ENCODE results near the gene PIK3R5.

PIK3R5 gene

DNA sequence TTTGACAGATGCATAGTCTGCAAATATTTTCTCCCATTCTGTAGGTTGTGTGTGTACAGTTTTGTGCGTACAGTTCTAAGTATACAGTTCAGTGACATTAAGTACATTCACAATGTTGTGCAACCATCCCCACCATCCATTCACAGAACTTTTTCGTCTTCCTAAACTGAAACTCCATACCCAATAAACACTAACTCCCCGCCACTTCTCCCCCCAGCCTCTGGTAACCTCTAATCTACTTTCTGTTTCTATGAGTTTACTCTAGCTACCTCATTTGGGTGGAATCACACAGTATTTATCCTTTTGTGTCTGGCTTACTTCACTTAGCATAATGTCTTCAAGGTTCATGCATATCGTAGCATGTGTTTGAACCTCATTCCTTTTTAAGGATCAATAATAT, 14.3 kb downstream of the PIK3R5 start:
- DNase-seq, result no peak

DNA sequence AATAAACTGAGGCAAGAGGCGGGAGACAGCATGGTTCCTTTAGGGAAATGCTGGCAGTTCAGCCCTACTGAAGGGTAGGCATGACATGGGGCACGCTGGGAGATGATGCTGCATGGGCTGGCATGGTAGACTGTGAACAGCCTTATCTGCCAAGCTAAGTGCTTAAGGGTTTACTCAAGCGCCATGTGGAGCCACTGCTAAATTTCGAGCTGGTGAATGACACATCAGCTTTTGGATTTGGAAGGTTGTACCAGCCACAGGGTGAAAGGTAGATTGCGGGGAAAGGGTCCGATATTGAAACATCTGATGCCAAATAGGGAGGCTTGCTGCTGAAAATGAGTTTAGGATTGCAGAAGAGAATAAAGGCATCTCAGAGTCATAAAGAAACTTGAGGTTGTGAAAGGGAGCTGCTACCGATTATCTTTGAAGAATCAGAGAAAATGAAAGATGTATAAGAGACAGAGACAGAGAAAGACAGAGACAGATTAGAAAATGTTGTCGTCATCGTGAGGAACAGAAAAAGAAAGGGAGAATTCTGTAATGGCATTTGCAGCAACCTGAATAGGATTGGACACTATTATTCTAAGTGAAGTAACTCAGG, 16.3 kb downstream of the PIK3R5 start:
- no peak for DNase-seq

DNA sequence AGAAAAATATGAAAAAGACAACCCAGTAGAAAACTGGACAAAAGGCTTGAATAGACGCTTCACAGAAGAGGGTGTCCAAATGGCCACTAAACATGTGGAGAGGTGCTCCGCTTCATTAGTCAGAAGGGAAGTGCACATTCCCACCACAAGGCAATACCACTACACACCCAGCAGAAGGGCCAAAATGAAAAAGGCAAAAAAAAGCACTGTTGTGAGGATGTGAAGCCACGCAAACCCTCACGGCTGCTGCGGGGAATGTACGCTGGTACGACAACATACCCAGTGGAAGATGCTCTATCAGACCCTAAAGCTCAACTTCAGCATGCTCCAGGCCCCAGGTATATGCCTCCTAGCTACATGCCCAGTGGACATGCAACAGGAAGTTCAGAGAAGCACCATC, 17.0 kb downstream of the PIK3R5 start:
- no peak for DNase-seq

DNA sequence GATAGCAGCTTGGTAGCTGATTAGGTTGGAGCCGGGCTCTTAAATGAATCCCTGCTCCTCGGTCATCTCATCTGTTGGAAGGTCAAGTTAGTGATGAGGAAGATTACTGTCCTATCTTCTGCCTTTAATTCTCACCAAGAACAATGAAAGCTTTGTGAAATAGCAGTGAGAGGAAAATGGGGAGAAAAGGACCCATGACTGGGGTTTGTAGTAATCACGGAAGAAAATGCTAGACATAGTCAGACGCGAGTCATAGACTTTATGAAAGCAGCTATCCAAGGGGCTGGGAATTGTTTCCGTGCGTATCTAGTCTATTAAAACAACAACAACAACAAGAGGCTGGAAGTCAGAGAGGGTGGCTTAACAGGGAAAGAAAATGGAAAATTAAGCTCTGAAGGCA, 18.3 kb downstream of the PIK3R5 start:
- DNase-seq, result peak; percentile 31

DNA sequence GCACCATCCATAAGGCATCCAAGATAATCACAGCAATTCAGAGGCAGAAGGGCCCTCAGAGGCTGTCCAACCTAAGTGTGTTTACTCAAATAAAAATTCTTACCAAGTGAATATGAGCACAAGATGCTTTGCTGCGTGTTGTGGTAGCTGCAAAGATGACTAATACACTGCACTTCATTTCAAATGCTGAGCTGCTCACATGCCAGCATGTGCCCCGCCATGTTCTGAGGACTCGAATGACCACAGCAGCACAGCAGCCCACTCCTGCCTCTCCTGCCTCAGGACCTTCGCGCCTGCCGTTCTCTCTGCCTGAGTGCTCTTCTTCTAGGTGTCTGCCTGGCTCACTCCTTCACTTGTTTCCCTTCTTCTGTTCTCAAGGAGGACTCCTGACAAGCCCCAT, 19.0 kb downstream of the PIK3R5 start:
- peak; percentile 63 for DNase-seq

DNA sequence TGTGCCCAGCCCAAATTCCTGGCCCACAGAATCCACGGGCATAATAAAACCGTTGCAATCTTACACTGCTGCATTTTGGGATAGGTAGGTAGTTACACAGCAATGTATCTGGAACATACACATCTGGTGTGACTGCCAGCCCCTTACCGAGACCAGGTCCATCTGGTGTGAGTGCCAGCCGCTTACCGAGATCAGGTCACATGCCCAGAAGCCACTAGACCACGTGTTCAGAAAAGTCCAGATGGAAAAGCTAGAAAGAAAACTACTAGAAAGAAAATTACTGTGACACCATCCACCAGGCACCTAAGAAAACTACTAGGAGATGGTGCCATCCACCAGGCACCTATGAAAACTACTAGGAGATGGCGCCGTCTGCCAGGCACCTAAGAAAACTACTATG, 19.4 kb downstream of the PIK3R5 start:
- no peak for DNase-seq

DNA sequence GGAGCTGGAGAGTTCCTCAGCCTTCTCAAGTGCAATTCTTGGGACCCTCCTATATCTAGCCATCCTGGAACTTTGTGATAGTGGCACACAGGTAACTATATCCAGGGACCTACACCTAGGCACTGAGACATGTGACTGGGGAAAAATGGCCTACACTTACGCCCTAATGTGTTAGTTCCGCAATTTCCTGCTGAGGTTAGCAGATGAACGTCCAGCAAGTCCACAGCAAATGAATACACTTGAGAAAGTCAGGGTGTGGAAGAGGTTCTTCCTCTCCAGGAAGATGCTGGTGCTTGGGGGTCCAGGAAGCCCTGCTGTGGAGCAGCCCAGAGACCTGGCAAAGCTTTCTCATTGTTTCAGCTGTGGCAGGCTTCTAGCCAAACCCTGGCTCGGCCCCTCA, 20.8 kb downstream of the PIK3R5 start:
- no peak for DNase-seq

DNA sequence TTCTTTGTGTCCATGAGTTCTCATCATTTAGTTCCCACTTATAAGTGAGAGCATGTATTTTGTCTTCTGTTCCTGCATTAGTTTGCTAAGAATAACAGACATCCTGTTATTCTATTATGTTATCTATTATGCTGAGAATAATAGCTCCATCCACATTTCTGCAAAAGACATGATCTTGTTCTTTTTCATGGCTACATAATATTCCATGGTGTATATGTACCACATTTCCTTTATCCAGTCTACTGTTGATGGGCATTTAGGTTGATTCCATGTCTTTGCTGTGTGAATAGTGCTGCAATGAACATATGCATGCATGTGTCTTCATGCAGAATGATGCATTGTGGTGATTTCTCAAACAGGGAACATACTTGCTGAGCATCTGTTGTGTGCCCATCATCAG, 21.4 kb downstream of the PIK3R5 start:
- DNase-seq, result no peak

DNA sequence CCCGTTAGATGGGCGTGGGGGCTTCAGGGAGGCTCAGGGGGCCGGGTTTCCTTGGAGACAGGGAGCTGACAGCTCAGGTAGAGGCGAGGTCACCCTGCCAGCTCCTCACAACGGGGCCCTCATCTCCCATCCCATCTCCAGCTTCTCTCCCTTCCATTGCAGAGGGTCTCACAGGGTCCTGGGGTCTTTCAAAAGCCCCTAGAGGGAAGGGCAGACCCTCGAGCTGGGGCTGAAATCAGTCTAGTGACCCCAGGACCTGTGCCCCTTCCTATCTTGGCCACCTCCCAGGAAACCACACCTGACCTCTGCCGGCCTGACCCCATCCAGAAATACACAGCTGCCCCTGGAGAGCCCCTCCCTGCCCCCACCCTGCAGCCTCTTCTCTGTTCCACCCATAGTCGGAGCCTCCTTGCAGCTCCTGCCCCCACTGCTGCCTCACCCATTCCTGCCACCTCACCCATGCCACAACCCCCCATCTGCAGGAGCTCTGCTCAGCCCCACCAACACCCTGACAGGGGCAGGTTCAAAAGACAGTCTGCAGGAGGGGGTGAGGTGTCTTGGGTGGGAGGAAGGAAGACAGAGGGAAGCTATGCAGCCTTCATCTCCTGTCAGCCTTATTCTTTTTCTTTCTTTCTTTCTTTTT, 23.4 kb downstream of the PIK3R5 start:
- DNase-seq, result no peak

DNA sequence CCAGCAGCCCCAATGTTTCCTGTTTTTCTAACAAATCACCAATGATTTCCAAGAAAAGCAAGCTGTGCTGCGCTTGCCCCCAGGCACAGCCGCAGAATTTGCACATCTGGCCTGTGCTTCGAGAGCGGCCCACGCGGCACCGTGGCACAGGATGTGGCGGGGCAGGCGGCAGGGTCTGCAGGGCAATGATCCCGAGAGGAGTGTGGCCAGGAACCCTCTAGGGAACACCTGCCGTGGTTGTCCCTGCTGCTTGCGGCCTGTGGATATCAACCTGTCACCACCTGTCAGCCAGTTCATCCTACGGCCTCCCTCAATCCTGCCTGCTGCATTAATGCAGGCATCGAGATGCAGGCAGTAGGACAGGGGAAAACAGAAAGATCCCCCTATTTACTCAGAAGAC, 24.0 kb downstream of the PIK3R5 start:
- no peak for DNase-seq

DNA sequence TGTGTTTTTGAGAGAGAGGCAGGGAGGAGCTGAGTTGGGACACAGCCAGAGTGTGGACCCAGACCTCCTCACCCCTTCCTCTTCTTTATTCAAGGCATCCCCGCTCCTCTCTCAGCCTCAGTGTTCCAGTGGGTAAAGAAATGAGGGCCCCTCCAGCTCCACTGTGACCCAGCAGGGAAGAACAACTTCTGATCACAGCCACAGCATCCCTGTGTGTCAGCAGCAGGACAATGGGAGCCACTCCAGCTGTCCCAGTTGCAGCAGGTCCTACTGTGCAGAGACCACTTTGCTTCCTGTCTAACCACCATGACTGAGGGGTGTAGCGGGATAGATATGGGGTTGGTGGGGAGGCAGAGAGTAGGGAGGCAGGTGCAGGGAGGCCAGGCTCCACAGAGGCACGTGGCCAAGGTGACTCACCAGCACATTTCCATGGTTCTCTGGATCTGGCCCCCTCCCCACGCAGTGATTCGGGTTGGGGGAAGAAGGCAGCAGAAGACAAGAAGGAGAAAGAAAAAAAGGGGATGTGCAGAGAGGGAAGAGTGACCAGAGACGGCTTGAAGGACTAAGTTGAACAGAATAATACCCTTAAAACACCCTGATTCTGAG, 24.5 kb downstream of the PIK3R5 start:
- DNase-seq, result no peak

DNA sequence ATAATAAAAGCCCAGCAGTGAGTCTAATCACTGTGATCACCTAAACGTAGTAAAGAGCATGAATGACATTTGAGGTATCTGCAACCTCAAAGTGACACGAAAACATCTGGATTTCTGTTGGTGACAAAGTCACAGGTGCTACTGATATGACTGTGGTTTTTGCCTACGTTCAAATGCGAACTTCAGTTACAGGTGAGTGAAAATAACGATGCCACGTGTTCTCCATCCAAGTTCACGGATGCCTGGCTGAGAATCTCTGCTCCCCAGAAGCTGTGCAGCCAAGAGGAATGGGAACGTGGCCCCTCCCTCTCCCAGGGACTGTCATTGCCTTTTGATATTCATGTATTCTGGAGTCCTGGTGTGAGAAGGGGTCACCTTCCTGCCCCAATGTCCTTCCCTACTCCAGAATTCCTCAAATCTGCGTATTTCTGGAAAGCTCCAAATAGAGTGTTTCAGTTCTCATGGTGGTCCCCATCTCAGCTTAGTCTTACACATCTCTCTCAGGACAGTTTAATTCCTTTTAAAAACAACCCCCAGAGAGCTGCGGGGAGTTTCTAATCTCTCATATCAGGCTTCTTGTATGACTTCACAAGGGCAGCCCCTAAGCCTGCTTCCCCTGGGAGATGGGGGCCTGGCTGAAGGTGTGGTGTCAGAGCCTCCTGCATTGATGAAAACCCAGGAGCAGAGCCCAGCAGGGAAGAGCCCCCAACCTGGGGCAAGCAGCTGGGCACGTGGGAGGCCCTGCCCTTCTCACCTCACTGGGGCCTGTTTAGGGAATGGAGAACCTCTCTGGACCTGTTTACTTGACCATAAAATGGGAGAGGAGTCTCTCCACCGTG, 25.8 kb downstream of the PIK3R5 start:
- no peak for DNase-seq

DNA sequence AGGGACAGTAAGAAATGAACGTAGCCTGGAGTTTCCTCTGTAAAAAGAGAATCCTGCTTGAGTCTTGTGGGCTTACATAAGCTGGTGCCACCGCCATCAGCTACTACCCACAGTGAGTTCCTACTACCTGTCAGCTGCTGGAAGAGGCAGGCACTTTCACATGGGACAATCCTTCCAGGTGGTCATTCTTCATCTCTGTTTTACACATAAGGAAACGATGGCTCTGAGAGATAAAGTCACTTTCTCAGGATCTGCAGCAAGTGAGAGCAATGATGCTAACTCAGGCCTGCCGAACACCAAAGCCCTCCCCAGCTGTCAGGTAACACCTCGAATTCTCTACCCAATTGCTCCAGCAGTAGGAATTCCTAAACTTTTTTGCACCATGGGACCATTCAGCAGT, 26.6 kb downstream of the PIK3R5 start:
- no peak for DNase-seq

DNA sequence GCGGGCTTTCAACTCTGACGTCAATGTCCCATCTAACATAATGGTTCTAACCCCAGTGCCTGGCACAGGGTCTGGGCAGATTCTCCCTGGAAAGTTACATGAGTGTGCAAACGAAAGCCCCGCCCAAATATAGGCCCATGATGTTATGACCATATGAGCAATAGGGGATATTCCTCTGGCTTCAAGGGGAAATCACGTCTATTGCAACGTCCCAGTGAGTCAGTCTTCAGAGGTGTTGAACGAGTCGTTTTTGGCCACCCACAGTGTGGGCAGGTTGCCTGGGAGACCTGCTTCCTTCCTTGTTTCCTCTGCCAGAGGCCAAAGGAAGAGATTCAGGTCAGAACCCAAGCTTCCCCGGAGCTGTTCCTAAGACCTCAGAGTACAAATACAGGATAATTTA, 30.3 kb downstream of the PIK3R5 start:
- peak; percentile 15 for DNase-seq

DNA sequence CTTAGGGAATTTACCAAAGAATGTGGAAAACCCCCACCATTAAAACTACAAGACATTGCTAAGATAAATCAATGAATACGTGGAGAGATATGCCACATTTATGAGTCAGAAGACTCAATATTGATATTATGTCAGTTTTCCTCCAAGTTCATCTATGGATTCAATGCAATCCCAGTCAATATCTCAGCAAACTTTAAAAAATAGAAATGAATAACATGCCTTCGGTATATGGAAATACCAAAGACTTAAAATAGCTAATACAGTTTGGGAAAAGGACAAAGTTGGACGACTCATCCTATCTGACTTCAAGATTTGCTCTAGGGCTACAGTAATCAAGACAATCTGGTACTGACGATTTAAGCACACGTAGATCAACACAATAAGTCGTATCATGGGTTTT, 31.2 kb downstream of the PIK3R5 start:
- no peak for DNase-seq

DNA sequence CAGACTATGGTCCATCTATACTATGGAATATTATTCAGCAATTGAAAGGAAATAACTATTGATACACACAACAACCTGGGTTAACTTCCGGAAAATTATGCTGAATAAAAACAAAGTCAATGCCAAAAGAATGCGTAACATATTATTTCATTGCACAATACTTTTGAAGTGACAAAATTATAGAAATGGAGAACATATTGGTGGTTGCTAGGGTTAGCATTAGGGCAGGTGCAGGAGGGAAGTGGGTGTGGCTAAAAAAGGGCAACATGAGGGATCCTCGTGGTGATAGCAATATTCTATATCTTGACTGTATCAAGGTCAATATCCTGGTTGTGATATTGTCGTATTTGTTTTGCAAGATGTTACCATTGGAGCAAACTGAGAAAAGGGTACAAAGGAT, 34.9 kb downstream of the PIK3R5 start:
- DNase-seq, result no peak

DNA sequence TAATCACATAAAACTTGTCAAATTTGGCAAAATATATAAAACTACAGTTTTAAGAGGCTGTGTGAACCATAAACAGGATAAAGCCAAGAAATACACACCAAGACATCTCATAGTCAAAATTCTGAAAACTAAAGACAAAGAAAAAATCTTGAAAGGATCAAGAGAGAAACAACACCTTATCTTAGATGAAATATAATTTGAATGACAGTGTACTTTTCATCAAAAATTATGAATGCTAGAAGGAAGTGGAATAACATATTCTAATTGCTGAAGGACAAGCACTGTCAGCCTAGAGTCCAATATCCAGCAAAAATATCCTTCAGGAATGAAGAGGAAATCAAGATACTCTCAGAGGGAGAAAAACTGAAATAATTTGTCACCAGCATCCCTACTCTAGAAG, 37.2 kb downstream of the PIK3R5 start:
- DNase-seq, result no peak

DNA sequence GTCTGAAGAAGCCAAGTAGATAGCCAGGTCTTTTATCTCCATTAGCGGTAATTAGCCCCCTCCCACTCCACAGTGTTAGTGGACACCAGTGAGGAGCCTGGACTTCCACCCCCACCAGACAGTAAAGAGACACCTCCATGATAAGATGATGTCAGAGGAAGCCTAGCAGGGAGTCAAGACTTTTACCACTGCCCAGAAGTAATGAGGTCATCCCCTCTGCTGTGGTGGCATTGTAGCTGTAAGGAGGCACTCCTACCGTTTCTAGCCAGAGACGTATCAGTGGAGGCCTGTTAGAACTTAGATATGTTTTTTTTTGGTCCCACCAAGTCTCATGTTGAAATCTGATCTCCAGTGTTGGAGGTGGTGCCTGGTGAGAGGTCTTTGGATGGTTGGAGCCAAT, 38.1 kb downstream of the PIK3R5 start:
- no peak for DNase-seq

DNA sequence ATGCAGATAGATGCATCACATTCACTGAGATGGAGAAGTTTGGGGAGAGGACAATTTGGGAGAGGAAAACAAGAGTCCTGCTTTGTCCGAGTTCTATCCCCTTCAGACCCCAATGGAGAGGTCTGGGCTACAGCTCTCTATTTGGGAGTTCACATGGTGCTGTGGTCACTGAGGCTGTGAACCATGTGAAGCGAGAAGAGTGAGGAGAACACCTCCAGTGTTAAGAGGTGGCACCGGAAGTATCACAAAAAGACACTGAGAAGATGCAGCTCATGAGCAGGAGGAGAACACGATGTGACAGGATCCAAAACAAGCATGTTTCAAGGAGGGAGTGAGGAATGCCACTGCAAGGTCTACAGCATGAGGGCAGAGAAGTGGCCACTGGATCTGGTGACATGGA, 39.7 kb downstream of the PIK3R5 start:
- no peak for DNase-seq

DNA sequence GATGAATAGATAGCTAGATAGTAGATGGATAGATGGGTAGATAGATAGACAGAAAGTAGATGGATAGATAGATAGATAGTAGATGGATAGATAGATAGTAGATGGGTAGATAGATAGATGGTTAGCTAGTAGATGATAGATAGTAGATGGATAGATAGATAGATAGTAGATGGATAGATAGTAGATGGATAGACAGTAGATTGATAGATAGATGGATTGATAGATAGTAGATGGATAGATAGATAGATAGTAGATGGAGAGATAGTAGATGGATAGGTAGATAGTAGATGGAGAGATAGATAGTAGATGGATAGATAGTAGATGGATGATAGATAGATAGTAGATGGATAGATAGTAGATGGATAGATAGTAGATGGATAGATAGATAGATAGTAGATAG, 40.4 kb downstream of the PIK3R5 start:
- no peak for DNase-seq

DNA sequence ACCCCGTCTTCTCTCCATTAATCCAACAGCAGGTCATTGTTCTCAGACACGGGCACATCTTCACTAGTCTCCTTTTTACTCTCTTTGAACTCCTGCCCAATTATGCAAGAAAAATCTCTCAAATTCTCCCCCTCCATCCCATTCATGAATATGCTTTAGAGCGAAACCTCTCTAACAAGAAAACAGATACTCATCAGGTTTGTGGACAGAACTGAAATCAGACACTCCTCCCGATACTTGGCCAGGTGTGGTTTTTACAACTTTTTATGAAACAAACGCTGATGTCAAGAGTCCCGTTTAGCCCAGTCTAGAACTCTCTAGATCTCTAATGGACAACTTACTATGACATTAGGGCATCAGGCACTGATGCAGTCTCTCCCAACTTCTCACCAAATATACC, 40.9 kb downstream of the PIK3R5 start:
- DNase-seq, result no peak

DNA sequence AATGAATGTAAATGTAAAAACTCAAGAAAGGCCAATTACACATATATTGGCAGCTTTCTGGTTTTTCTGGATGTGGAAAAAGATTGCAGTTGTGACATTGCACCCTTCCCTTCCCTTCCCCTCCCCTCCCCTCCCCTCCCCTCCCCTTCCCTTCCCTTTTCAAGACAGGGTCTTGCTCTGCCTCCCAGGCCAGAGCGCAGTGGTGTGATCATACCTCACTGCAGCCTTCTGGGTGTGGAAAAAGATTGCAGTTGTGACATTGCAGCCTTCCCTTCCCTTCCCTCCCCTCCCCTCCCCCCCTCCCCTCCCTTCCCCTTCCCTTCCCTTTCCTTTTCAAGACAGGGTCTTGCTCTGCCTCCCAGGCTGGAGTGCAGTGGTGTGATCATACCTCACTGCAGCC, 41.7 kb downstream of the PIK3R5 start:
- DNase-seq, result no peak

DNA sequence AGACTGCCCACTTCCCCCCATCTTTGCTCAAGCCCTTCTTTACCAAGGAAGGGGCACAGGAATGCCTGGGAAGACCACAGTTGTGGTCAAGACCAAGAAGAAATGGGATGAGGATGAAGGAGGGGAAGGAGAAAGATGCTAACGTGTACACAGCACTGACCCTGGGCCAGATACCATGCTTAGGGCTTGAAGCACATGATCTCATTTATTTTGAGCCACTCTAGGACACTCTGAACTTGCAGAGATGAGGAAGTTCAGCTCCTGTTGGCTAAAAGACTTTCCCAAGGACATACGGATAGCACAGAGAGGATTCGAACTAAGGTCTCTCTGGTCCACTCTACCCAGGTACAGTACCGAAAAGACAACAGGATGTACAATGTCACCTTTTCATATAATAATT, 42.6 kb downstream of the PIK3R5 start:
- DNase-seq, result no peak

DNA sequence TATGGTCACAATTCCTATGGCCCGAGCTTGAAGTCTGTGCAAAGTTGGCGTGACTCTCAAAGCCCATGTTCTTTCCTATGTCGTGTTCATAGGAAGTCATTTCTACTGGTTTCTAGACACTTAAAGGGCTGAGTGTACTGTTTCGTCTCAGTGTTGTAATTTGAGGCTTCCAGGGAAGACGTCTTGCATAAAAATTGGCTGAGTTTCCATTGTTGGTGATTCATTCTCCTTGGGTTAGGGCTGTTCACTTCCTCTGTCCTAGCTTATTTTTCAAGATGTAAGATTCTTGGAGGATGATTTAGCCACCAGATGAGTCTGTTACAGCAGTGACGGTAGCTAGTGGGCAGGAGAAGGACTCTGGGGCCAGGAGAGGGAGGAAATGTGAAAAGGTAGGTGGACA, 43.1 kb downstream of the PIK3R5 start:
- peak; percentile 95 for DNase-seq
